GM12872 (cell line): Measurements from ENCODE around the gene LRPAP1.

ENCODE experiments used
- TF ChIP-seq, protein P1 (sequence below): IDR thresholded peaks from 3 replicates; pipeline ENCODE4 v1.5.1; 2011; ENCODE audit warnings: low read depth, mild to moderate bottlenecking, low read length, moderate library complexity; ENCODE audit not compliant: insufficient read depth

The LRPAP1 gene

DNA sequence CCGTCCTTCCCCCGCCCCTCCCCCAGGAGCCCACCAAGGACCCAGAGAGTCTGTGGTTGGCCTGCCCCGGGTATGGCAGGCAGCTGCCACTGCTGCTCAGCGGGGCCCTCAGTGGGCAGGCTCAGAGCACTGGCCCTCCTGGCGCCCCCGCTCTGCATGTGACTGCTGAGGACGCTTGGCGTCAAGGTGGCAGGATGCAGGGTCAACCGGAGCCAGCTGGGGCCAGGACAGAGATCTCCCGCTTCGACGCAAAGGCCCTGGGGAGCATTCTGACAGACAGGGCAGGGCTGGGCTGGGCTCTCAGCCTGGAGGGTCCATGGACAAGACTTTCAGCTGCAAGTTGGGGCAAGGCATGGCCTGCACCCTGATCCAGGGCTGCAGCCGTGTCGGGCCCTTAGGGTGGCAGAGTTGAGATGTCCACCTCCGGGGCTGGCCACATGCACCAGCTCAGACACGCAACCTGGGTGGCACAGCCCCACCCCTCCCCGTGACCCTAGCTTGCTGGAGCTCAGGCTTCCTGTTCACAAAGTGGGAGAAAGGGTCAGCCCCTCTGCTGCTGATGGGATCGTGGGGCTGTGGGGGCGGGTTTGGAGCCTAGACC, 30.3 kb downstream of the LRPAP1 start:
- TF ChIP-seq, protein P1, sequence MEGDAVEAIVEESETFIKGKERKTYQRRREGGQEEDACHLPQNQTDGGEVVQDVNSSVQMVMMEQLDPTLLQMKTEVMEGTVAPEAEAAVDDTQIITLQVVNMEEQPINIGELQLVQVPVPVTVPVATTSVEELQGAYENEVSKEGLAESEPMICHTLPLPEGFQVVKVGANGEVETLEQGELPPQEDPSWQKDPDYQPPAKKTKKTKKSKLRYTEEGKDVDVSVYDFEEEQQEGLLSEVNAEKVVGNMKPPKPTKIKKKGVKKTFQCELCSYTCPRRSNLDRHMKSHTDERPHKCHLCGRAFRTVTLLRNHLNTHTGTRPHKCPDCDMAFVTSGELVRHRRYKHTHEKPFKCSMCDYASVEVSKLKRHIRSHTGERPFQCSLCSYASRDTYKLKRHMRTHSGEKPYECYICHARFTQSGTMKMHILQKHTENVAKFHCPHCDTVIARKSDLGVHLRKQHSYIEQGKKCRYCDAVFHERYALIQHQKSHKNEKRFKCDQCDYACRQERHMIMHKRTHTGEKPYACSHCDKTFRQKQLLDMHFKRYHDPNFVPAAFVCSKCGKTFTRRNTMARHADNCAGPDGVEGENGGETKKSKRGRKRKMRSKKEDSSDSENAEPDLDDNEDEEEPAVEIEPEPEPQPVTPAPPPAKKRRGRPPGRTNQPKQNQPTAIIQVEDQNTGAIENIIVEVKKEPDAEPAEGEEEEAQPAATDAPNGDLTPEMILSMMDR, result no peak

DNA sequence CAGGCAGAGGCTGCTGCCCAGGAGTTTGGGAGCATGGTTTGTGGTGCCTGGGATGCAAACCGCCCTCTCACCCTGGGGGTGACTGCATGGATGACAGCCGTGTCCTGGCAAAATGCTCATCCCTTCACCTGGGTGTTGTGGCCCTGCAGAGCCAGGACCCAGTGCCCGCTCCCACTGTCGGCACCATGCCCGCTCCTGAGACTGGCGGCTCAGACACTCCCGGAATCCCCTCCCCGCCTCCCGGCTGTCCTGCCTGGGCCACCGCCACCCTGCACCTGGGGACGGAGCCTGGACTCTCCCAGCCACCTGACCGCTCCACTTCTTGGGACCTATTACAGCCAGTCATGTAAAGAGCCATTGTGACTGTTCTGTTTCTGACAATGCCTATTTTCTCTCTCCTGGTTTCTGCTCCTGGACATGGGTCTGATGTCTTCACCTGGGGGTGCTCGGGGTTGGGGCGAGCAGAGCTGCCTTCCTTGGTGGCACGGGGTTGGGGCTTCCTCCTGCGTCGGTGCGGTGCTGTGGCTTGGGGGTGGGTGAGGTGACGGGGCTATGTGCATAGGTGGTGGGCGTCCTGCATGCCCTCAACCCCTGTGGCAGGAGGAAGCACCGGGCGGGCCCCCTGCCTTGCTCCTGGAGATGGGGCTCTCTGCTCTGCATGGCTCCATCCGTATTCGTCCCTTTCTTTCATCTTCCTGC, 30.9 kb downstream of the LRPAP1 start:
- TF ChIP-seq, protein P1, result no peak

DNA sequence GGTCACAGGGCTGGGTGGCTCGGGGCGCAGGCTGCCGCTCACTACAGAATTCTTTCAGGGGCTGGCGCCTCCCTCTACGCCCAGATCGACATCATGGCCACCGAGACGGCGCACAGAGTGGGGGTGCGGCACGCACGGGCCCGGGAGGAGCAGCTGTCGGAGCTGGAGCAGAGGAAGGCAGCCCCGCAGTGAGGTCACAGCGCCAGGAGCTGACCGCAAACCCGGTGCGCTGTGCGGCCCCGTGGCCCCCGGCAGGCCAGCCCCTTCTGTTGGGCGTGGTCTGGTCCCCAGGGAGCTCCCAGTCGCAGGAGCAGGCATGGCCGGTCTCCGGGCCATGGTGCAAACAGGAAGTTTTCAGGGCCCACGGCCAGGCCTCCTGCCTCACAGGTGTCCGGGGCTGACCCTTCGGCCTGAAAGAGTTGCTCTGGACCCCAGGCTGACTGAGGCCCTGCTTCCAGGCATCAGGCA, 31.6 kb downstream of the LRPAP1 start:
- TF ChIP-seq, protein P1, result no peak

DNA sequence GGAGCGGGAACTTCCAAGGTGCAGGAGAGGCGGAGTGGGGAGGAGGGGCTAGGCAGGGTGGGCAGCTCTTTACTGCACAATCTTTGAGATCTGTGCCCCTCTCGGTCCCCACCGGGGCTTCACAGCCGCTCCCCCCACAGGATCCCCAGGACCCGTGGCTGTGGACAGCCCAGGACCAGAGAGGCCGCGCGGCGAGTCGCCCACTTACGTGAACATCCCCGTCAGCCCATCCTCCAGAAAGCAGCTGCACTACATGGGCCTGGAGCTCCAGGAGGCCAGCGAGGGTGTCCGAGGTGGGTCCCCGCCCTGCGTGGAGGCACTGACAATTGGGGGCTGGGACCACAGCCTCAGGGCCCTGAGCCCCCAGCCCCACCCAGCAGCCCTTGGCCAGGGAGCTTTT, 32.1 kb downstream of the LRPAP1 start:
- TF ChIP-seq, protein P1, result no peak

DNA sequence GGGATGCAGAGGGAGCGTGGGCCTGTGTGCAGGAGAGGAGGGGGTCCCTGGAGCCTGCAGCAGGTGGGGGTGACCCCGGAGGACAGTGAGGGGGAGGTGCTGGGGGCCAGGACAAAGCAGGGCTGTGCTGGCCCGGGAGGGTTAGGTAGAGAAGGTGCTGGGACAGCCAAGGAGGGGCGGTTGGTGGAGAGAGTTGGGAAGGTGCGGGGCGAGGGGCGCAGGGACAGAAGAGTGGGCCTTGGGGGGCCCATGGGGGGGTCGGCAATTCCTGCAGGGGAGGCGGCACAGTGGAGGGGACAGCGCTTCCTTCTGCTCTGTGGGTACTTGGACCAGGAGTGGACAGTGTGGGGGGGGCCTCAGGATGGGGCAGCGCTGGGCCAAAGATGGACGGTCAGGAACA, 32.5 kb downstream of the LRPAP1 start:
- TF ChIP-seq, protein P1, result no peak

DNA sequence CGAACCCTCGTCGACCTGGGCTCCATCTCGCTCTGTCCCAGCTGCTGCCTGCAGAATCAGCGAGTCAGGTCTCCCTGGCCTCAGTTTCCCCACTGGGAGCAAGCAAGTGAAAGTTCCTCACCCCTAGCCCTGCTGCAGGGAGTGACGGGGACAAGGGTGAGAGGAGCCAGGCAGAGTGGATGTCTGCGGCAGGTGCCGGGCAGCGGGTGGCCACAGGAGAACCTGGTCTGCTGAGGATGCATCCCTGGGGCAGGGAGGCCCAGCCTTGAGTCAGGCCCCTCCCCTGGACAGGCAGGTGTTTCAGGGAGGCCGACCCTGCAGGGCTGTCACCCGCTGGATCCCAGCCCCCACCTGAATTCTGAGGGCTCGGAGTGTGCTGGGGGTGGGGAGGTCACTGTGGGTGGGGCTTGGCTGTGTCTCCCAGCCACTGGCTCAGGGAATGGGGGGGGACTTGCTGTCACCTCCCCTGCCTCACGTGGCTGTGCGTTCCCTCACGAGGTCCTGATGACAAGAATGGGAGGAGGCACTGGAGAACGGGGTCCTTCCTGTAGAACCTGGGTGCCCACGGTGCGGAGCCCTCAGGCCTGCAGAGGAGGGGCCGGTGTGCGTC, 33.2 kb downstream of the LRPAP1 start:
- TF ChIP-seq, protein P1, result no peak

DNA sequence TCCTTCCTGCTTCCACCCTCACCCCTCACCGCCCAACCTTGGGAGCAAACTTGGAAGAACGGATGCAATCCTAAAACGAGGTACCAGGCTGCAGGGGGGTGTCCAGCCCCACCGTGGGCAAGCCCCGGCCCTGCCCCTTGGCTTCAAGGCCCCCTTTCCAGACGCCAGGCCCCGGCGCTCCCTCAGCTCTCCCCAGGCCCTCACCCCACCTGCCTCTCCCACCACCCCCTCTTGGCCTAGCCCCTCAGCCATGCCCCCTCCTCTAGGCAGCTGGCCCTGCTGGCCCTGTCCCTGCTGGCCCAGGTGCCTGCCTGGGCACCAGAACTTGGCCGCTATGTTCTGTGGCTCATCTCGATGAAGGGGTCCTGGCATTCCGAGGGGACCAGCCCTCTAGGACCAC, 33.8 kb downstream of the LRPAP1 start:
- TF ChIP-seq, protein P1, result no peak
